Neural cell (in vitro differentiated cells): ENCODE measurements around the gene RAB5A. TPM values are rescaled to one million over a fixed set of nuclear protein-coding genes. Genes with fewer than 3 reads are reported as not detected.

ENCODE experiments used
- H2AFZ ChIP-seq: fragments of 200-600, 300-800 bp; sonication (generic), shearing (Covaris generic); 2 replicates; pipeline ENCODE4 v1.6.0; 2014; ENCODE audit warnings: low read depth, mild to moderate bottlenecking, antibody characterized with exemption, low read length, moderate library complexity
- H3F3A ChIP-seq: fragments of 200-600 bp; shearing (Covaris generic); 2 replicates; pipeline ENCODE4 v1.6.1; 2016; ENCODE audit warnings: mild to moderate bottlenecking, moderate library complexity, mixed read lengths, antibody characterized with exemption, low read length; ENCODE audit not compliant: insufficient read depth, poor library complexity, severe bottlenecking
- H3K27ac ChIP-seq: fragments of 200-600, 300-800 bp; sonication (generic), shearing (Covaris generic); 2 replicates; pipeline ENCODE4 v1.5.1; 2014; ENCODE audit warnings: mild to moderate bottlenecking, low read length, moderate library complexity
- H3K27me3 ChIP-seq: fragments of 300-800, 200-600 bp; sonication (generic), shearing (Covaris generic); 2 replicates; pipeline ENCODE4 v1.6.0; 2014; ENCODE audit warnings: mild to moderate bottlenecking, low read depth, low read length, moderate library complexity; ENCODE audit not compliant: insufficient read depth
- H3K36me3 ChIP-seq: fragments of 300-800, 200-600 bp; sonication (generic), shearing (Covaris generic); 2 replicates; pipeline ENCODE4 v1.5.1; 2014; ENCODE audit warnings: mild to moderate bottlenecking, antibody characterized with exemption, low read length, moderate library complexity; ENCODE audit not compliant: insufficient read depth
- H3K4me2 ChIP-seq: fragments of 300-800, 200-600 bp; sonication (generic), shearing (Covaris generic); 2 replicates; pipeline ENCODE4 v1.6.0; 2014; ENCODE audit warnings: mild to moderate bottlenecking, low read length
- H3K4me3 ChIP-seq: fragments of 300-800, 200-600 bp; sonication (generic), shearing (Covaris generic); 2 replicates; pipeline ENCODE4 v1.5.1; 2014; ENCODE audit warnings: mild to moderate bottlenecking, low read length, moderate library complexity
- H3K79me2 ChIP-seq: fragments of 200-600 bp; shearing (Covaris generic); replicated peaks from 2 replicates; pipeline ENCODE4 v1.6.0; 2014; ENCODE audit warnings: mild to moderate bottlenecking, low read length, moderate library complexity; ENCODE audit not compliant: insufficient read depth
- H3K9ac ChIP-seq: fragments of 300-800, 200-600 bp; sonication (generic), shearing (Covaris generic); 2 replicates; pipeline ENCODE4 v1.6.1; 2016; ENCODE audit warnings: mild to moderate bottlenecking, low read length, mixed read lengths
- H3K9me2 ChIP-seq: fragments of 200-600 bp; shearing (Covaris generic); 2 replicates; pipeline ENCODE4 v1.6.1; 2016; ENCODE audit warnings: mild to moderate bottlenecking, low read length, mixed read lengths; ENCODE audit not compliant: insufficient read depth
- H3K9me3 ChIP-seq: fragments of 200-600, 300-800 bp; sonication (generic), shearing (Covaris generic); 2 replicates; pipeline ENCODE4 v1.6.1; 2016; ENCODE audit warnings: mild to moderate bottlenecking, mixed run types, low read length, moderate library complexity, mixed read lengths
- H4K20me1 ChIP-seq: fragments of 200-600 bp; shearing (Covaris generic); 2 replicates; pipeline ENCODE4 v1.6.1; 2016; ENCODE audit warnings: mild to moderate bottlenecking, mixed run types; ENCODE audit not compliant: insufficient read depth
- CTCF ChIP-seq: fragments of 450-650 bp; IDR thresholded peaks from 2 replicates; pipeline ENCODE4 v1.5.1; 2014; ENCODE audit warnings: antibody characterized with exemption, mild to moderate bottlenecking, moderate library complexity; ENCODE audit not compliant: poor library complexity, severe bottlenecking
- EP300 ChIP-seq: fragments of 450-650 bp; conservative IDR thresholded peaks from 2 replicates; pipeline ENCODE4 v1.6.1; 2014; ENCODE audit warnings: antibody characterized with exemption, mild to moderate bottlenecking, moderate library complexity; ENCODE audit not compliant: poor library complexity, severe bottlenecking
- EZH2 ChIP-seq: fragments of 200-600, 300-800 bp; shearing (Covaris generic), sonication (generic); IDR thresholded peaks from 2 replicates; pipeline ENCODE4 v1.6.1; 2014; ENCODE audit warnings: antibody characterized with exemption, low read length, borderline replicate concordance, mild to moderate bottlenecking; ENCODE audit not compliant: insufficient read depth, poor library complexity, severe bottlenecking
- MXI1 ChIP-seq: fragments of 450-650 bp; conservative IDR thresholded peaks from 2 replicates; pipeline ENCODE4 v1.6.1; 2014; ENCODE audit warnings: antibody characterized with exemption, mild to moderate bottlenecking; ENCODE audit not compliant: poor library complexity, severe bottlenecking
- POLR2AphosphoS5 ChIP-seq: IDR thresholded peaks from 2 replicates; pipeline ENCODE4 v1.6.1; 2012
- RAD21 ChIP-seq: fragments of 450-650 bp; conservative IDR thresholded peaks from 2 replicates; pipeline ENCODE4 v1.6.1; 2014; ENCODE audit warnings: antibody characterized with exemption, mild to moderate bottlenecking, moderate library complexity
- REST ChIP-seq: IDR thresholded peaks from 2 replicates; pipeline ENCODE4 v1.6.1; 2012; ENCODE audit warnings: borderline replicate concordance
- SMC3 ChIP-seq: fragments of 450-650 bp; conservative IDR thresholded peaks from 2 replicates; pipeline ENCODE4 v1.6.1; 2014; ENCODE audit warnings: antibody characterized with exemption, mild to moderate bottlenecking, moderate library complexity; ENCODE audit not compliant: poor library complexity
- TAF1 ChIP-seq: IDR thresholded peaks from 2 replicates; pipeline ENCODE4 v1.6.1; 2012; ENCODE audit warnings: low read depth
- polyA plus RNA-seq: library from polyadenylated mRNA; depleted of rRNA; stranded (reverse); fragments of >200 nt; gene quantifications from 2 replicates; pipeline ENCODE4 v1.2.3, GENCODE V29; 2014

The RAB5A gene
- polyA plus RNA-seq, 1 donor from 2014 or later, result 47.2 TPM

DNA sequence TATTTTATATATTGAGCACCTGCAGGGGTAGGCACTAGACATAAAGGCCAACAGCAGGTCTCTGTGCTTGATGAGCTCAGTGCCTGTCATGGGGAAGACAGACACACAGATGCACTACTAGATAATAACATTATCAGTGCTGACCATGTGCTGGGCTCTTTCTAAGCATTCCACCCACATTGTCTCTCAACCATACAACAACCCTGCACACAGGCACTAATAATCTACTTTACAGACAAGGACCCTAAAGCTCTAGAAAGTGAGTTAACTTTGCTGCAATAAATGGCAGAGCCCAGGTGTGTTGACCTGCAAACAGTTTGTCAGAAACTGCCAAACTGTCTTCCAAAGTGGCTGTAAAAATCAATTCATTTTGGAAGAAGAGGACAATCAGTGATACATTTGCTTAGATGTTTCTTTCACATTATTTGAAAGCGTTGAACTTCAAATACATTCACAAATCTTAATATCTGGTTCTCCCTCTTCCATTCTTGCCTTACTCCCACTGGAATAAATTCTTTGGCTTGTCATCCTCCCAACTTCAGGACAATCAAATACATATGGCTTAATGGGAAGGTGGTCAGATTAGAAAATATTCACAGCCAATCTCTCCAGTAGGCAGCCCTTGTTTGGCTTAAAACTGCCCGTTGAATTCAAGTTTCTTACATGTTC is 76.2 kb downstream of the RAB5A start:
- Histone ChIP-seq H3K9me2 (no peaks in the 10 kb centered on the region), H3K4me2 (no peak overlapping the region), H3F3A (no peaks in the 10 kb centered on the region), H3K79me2 (no peaks in the 10 kb centered on the region), H3K9ac (no peak overlapping the region), H3K27me3 (no peaks in the 10 kb centered on the region), H3K4me3 (no peak overlapping the region), H3K36me3 (no peaks in the 10 kb centered on the region), H2AFZ (no peak overlapping the region), H4K20me1 (no peaks in the 10 kb centered on the region), H3K9me3 (no peaks in the 10 kb centered on the region), H3K27ac (no peak overlapping the region)
- TF ChIP-seq RAD21 (no peak), CTCF (no peak), REST (no peak), SMC3 (no peak), POLR2AphosphoS5 (no peak)

- Histone ChIP-seq H3K4me2 (no peak overlapping the region), H3K27me3 (no peaks in the 10 kb centered on the region), H3K9me3 (no peaks in the 10 kb centered on the region), H3K9ac (no peak overlapping the region), H3K79me2 (no peaks in the 10 kb centered on the region), H3K4me3 (no peak overlapping the region), H4K20me1 (no peaks in the 10 kb centered on the region), H2AFZ (no peak overlapping the region), H3K27ac (no peak overlapping the region), H3K36me3 (no peaks in the 10 kb centered on the region), H3F3A (no peaks in the 10 kb centered on the region), H3K9me2 (no peaks in the 10 kb centered on the region)
- TF ChIP-seq RAD21 (no peak), TAF1 (no peak), REST (no peak), MXI1 (no peak), EZH2 (no peak), SMC3 (no peak), POLR2AphosphoS5 (no peak), EP300 (no peak), CTCF (no peak)
Observed at GRCh38 chr3:20023623-20024405, 76.9 kb downstream of the RAB5A start.
